Hematopoietic multipotent progenitor cell treated with erythropoietin and hydrocortisone succinate and interleukin-3 and kit ligand, for 8 days (in vitro differentiated cells): ENCODE measurements around the gene DGKH.
"Not testable (repeated sequence)": the region's sequence is repeated elsewhere in the genome, so short reads cannot be mapped to it uniquely, and the experiment has no call there.

Experiments used
- DNase-seq: peaks from one replicate; pipeline ENCODE4 v3.0.0-alpha.2; 2015

The DGKH gene

DNA sequence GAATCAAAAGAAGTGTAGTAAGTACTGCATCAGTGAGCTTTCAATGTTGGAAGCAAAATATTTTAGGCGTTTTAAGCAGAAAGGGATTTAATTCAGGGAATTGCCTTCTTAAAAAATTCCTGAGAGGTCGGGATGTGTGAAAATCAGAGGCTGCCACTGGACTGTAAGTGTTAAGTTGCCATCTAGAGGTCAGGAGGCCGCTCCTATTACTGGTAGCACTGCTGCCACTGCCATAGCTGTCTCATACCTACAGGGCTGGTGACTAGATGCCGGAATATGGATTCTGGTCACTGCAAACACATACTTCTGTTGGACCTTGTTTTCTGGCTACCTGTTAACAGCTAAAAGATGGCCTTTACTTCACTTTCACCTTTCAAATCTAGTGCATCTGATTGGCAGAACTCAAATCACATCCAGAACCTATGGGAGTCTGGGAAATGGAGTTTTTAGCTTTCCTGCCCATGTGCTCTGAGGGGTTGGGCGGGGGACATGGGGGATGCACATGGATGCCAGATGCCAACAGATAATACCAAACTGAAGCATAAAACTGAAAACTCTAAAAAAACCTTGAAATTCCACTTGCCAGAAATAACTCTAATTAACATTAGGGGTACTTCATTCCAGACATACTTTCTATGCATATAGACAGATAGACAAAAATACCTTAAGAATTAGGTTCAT, 29.8 kb downstream of the DGKH start:
- no peak for DNase-seq

DNA sequence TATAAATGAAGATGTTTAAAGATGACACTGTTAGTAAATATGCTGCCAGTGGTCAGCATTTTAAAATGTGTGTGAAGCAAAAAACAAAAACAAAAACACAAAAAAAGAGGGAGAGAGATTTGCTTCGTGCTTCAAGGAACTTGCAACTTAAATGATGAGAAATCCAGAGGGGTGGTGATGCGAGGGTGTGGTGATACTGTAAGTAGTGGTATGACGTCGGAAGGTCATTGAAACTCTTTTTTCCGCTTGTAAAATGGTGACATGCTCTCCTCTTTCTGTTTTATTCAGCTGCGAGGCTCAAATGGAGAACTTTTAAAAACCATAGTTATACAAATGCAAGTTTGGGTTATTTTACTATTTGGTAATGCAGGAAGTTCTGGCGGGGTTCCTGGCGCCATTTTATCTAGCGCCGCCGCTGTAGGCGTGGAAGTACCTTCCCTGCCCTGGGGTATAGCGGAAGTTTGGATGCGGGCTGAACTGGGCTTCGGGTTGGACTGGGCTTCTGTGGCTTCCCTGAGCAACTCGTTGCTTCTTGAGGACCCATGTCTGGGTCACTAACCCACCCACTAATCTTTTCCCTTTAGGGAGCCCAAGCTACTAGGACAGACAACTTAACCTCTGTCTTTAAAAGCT, 34.8 kb downstream of the DGKH start:
- DNase-seq: no peak

DNA sequence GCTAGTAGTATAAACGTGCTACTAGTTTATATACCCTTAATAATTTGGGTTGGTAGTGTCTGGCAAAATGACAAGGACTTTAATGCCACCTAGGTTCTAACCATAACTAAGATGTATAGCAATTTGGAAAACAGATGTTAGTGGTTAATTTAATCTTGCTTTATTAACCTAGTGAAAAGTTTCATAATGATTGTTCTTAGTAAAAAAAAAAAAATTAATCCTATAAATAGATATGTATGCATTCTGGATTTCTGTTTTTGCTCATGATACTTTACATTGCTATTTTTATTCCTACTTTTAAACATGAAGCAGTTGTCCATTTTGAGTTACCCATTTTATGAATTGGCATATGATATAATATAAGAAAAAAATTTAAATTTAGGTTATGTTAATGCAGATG, 36.3 kb downstream of the DGKH start:
- no peak for DNase-seq

DNA sequence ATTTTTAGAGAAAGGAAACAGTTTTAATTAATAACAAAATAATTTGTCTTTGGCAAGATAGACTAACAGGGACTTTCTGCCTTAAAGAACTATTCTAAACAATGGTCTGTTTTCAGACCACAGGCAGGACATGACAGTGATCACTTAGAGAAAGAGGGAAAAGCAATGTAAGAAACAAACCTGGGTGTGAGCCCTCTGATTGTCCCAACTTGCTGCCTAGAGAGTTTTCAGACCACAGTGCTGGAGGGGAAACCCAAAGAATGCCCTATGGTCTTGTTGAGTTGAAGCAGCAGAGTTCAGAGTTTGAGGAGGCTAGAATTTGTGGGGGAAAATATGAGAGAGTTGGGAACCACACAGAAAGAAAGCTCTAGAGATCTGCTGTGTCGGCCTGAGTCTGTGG, 38.1 kb downstream of the DGKH start:
- no peak for DNase-seq

DNA sequence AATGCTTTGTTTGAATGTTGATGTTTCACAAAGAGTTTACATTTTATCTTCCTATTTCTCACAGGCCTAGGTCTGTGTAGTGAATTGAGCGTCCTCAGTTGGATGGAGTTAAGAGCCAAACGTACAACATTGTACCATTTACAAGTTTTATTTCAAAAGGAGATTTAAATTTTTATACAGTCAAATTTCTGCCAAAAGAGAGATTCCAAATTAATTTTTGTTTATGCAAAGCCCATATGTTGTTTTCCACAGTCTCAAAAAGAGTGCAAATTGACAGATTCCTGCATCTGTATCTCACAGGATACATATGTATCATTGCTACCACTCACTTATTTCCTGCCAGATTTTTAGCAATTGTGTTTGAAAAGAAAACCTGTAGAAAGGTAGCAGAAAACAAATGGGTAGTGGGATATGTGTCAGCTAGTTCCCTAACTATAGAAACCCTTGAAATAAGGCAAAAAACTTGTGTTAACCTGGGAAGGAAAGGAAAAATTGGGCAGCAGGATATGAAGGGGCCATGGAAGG, 46.1 kb downstream of the DGKH start:
- DNase-seq: no peak

DNA sequence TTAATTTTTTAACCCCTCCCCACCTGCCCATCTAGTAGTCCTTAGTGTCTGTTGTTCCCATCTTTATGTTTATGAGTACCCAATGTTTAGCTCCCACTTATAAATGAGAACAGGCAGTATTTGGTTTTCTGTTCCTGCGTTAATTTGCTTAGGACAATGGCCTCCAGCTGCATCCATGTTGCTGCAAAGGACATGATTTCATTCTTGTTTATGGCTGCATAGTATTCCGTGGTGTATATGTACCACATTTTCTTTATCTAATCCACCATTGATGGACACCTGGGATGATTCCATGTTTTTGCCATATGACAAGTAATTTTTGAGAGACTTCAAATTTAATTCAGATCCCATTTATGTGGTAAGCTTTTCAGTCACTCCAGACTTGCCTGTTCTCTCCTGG, 47.8 kb downstream of the DGKH start:
- DNase-seq: not testable (repeated sequence)

DNA sequence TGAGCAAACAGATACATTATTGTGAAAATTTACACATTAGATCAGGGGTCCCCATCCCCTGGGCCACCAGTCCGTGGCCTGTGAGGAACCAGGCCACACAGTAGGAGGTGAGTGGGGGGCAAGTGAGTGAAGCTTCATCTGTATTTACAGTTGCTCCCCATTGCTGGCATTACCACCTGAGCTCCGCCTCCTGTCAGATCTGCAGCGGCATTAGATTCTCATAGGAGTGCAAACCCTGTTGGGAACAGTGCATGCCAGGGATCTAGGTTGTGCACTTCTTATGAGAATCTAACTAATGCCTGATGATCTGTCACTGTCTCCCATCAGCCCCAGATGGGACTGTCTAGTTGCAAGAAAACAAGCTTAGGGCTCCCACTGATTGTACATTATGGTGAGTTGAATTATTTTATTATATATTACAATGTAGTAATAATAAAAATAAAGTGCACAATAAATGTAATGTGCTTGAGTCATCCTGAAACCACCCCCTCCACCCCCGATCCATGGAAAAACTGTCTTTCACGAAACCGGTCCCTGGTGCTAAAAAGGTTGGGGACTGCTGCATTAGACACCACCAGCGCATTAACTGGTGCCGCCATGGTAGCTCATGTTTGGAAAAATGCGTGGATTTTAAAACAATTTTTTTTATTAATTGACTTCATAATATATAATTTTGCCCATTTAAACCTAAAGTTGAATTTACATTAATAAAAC, 51.7 kb downstream of the DGKH start:
- no peak for DNase-seq

DNA sequence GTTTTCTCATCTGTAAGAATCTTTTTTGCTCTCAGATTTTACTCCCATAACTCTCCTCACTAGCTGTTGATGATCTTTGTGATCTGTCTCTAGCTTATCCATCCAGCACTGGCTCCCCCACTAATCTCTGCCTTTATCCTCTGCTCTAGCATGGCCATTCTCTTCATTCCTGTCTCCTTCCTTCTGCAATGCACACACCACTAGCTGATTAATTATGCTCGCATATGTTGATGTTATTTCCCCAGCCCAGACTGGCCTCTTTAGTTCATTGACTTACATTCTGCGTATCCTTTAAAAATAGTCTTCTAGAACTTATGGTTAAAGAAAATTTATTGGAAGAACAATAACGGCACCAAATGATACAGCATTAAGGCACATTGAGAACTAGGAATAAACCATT, 52.5 kb downstream of the DGKH start:
- no peak for DNase-seq

DNA sequence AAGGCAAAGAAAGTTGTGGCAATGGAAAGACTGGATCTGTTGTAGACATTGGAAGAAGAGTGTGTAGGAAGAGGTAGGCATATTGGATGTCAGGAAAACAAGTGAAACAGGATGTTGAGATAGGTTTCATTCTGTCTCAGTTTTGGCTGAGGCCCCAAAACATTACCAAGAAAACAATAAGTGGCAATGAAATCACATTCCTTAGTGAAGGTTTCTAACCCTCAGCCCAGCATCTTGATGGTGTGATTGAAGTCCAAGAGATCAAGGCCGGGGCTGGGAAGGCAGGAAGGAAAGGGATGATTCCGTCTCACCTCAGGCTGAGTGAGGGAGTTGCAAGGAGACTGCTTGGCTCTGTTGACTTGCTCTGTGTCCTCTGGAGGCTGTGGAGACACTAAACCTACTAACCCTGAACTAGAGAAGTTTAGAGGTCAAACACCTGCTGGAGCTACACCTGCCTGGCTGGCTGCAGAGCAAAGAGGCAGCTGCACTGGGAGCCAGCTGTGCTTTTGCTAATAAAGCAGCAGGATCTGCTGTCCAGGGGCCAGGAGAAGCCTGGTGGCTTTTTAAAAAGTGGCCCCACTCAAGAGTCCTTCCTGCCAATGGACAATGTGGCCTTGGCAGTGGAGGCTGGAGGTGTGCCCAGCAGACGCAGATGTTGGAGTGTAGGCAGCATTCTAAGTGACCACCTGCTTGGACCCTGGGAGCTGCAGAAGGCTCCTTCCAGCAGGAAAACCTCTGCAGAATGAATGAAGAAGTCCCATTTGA, 53.6 kb downstream of the DGKH start:
- DNase-seq: no peak

DNA sequence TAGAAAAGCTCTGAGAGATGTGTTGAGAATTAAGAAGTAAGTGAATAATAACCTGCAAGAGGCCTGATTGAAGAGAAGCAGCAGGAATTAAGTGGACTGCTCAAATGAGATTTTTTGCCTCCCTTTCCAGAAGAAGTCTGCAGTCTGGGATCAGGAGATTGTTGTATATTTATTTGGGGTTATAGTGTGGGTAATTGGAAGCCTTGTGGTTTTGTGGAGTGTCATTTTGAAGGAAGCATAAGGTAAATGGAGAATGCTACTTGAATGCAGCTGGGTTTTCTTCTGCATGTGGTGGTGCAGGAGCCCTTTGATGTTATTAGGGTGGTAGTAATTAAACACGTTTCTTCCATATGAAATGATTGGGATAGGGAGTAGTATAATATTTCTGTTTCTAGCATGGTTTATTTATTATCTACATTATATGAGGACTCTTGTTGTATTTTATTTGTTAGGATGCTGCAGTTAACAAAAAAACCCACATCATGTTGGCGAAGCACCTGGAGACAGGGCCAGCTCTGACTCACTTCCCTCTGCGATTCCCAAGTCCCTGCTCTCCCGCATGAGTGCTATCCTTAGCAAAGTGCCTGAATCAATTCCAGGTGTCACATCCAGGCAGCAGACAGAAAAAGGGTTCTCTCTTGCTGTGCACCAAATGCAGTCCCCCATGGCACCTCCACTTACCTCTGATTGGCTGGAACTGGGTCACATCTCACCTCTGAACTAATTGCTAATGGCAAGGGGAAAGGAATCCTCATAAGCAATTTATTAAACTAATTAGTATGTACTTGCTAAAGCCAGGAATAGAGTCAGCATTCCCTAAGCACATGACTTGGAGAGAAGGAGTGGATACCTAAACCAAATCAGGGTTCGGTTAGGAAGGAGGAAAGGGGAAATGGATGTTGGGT, 54.8 kb downstream of the DGKH start:
- no peak for DNase-seq

DNA sequence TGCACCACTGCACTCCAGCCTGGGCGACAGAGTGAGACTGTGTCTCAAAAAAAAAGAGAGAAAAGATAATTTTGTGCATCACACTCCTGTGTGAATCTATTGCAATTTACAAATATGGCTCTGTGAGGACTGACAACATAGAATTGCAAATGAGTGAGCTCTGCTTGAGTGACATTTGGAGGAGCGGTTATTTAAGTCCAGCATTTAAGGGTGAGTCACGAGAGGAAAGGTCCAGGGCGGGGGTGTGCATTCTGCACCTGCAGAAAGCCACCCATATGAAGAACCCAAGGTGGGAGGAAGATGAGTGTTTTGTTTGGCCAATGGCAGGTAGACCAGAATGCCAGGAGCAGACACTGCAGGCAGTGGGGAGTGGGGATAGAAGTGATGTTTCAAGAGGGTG, 58.5 kb downstream of the DGKH start:
- no peak for DNase-seq

DNA sequence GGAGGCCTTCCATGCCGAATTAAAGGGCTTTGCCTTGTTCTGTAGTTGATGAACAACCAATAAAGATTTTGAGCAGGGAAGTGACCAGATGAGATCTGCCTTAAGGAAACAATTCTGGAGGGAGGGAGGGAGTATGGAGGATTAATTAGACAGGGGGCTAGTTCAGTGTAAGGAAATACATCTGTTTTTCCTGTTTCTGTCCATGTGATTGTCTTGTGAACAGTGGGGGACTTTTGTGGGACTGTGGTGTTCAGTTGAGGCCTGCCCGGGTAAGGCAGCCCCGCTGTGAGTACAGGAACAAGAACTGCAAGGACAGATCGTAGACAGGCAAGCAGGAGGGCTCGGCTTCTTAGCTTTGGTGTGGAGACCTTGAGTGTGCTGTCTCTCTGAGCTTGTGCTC, 59.0 kb downstream of the DGKH start:
- DNase-seq: no peak

DNA sequence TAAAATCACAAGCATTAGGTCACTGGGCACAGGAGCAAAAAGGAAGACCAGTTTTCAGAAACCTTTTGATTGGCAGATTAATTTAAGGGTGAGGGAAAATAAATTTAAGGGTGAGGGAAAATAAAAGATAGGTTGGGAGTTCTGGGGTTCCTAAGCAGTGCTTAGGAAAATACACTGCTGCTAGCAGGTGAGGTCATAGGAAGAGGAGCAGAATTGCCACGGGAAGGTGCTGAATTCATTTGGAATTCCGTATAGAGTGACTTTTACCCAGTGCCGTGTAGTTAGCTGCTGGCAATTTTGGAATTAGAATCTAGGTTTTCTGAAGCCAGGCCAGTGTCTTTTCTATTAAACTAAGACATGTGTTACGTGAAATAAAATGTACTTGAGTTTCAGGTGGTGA, 59.8 kb downstream of the DGKH start:
- no peak for DNase-seq

DNA sequence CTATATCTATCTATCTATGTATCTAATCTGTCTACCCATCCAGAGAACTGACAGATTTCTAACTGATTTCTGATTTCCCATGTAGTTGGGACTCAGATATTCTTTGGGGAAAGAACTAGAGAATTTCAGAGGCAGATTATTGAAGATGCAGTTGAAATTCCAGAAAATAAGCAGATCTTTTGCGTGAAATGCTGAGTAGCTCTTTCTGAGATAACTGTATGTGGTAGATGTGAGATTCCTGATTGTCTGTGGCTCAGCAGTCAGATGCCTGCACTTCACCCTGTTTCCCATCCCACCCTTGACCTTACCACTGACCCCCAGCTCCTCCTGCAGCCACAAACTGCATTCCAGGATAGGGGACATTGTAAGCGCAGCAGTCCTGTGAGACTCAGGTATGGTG, 61.5 kb downstream of the DGKH start:
- DNase-seq: no peak

DNA sequence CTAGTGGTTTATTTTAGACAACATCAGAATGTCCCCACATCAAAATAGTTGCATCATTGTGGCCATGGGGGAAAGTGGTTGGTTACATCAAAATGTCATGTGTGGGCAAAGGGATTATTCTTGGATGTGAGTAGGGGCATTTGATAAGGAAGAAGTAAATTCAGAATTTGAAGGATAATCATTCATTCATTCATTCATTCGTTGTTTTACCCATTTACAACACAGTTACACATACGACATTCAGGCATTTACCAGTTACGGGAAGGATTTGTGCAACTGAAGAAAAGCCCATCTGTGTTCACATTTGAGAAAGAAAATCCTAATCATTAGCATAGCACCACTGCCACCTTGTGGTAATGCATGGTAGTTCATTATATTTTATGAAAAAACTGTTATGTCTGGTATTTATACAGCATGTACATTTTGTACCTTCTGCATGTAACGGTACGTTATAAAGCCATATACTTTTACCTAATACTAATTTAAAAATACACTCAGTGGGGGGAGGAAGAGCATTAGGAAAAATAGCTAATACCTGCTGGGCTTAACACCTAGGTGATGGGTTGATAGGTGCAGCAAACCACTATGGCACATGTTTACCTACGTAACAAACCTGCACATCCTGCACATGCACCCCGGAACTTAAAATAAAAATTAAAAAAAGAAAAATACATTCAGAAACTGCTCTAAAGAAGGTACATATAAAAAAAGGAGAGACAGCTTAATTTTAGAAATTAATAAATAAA, 62.1 kb downstream of the DGKH start:
- DNase-seq: peak; percentile 80

DNA sequence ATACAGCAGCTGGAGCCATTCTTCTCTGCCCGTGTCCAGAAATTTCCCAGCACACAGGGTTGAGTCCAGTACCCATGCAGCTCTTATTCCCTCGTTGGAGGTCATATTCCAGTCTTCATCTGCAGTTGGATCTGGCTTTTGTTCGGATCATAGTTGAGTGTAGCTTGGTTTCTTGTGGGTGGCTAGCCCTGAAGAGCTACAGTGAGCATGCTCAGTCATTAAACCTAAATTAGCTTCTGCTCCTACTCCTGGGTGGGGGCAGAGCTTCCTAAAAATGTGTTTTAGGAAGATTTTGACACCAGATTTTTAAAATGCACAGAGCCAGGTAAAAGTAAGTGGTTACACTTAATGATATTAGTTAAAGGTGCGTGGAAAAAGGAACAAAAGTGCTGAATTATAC, 64.4 kb downstream of the DGKH start:
- no peak for DNase-seq

DNA sequence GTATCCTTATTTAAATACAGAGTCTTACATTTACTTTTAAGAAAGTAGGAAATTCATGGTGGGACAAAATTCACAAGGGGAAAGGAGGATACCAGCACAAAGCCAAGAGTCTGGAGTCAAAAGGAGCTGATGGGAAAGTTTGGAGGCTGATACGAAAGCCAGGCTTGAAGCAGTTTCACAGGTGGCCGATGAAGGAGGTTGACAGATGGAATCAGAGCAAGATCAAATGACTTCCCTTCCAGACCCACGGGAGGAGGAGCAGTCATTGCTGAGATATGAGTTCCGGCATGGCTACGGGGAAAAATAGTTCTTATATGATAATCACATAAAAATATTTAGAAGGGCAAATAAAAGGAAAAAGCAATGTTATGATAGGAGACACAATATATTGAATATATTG, 65.0 kb downstream of the DGKH start:
- no peak for DNase-seq

DNA sequence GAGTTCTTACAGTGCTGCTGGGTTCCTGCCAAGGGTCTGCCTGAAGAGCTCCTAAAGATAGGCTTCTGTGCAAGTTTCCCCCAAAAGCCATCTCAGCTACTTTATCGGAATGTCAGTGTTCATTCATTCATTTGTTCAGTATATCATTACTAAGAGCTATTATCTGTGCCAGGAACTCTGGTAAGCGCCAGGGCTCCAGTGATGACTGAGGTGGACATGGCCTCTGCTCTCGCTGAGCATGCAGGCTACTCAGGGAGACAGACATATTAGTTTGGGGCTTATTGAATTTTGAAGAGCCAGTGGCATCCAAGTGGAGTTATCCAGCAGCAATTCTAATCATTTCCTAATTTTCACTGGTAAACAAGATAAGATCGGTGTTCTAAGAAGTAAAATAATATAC, 65.8 kb downstream of the DGKH start:
- DNase-seq: no peak

DNA sequence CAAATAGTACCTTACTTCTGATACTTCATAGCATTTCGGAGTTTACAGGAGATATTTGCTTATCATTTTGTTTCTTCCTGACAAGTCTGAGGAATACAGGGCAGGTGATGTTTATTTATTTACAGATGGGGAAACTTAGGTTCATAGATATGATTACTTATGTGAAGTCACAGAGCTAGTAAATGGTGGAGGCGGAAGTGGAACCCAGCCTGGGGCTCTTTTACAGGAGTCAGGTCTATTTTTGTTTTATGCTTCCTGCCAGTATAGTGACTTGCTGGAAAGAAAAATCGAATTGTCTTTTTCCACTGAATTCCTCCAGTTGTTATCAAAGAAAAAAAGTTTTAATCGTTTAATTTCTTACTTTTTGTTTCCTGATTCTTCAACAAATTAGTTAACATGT, 66.5 kb downstream of the DGKH start:
- DNase-seq: no peak

DNA sequence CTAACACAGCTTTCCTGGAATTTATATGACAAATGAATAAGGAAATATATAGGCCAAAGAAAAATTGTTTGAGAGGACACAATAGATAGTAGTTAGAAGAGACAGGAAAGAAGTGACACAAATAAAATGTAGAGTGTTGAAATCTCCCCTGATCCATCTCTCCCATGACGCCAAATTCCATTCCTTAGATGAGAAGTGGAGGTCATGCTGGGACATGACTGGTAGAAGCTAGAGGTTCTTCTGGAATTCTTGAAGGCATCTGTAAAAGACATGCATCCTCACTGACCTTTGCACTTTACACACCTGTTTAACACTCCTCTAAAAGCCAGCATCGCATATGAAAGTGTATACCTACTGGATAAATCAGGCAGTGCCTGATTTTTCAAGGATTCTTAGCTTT, 67.8 kb downstream of the DGKH start:
- no peak for DNase-seq

DNA sequence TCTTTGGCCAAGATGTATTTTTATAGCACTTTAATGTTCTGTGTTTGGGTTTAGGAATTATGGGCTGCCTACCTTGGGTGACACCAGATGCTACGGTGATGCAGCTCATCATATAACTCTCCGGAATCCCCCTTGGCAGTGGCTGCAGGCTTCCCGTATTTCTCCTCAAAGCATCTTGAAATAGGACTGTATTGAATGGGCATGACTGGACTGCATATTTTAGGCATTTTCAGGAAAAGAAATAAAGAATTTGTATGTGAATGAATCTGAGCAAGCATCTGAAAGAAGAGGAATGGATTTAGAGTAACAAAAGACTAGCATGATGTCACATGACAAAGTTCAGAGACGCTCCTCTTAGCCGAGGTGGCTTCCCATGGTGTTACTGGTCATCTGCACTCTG, 70.6 kb downstream of the DGKH start:
- DNase-seq: no peak

DNA sequence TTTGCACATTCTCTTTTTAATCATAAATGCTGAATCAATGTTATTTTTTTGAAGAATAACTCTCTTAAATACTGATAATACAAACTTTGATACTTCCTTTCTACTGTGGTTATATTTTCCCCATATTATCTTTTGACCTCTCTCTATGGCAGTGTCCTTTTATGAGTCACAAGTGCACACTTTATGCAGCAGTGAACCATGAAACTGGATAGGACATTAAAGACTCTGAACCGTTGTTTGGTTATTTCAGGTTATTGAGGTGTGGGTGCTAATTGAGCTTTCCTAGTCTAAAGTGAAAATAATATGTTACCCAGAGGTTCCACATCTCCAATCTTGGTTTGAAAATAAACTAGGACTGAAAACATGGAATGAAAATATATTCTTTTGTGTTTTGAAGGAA, 71.4 kb downstream of the DGKH start:
- DNase-seq: no peak
